Stimulated activated CD8-positive, alpha-beta memory T cell treated with anti-CD3 and anti-CD28 coated beads, Interleukin-2, amount 100 ng/mL, for 48 hours (primary cell): ENCODE data around the gene ZNF208.
"Not testable (repeated sequence)": the region's sequence is repeated elsewhere in the genome, so short reads cannot be mapped to it uniquely, and the experiment has no call there.

ENCODE experiments used
- DNase-seq, 2 donors: peaks; one replicate each; pipeline ENCODE4 v3.0.0-alpha.2; 2020; ENCODE audit warnings: low read depth in 2 of 2

ZNF208 gene

DNA sequence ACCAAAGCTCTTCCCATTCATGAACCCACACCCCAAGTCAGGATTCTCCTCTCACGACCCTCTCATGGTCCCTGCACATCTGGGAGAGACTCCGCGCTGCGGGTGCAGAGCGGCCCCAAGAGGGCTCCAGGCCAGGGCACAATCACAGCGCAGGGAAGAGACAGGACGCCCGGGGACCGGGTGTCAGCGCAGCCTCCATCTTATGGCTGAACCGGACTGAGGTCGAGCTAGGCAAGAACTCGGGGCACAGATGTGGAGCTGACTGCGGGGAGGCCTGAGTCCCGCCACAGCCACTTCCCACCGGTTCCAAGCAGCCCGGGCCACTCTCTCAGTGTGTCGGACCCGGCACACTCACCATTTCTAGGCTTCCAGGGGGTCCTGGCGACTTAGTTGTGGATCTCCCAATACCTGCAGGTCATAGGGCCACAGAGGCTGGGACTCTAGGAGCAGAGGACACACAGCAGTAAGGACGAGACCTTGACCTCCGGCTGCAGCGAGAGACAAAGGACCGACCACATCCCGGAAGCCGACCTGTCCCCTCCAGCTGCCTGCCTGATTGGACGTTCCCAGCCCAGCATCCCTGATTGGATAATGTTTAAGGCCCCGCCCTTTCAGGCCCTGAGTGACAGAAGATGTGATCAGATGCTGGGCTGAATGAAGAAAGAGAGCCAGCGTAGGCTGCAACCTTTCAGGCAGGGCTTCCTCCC lies at the start of gene ZNF208:
Gene ZNF208 (minus strand): TSS at position 507 of the 707 bp plus-strand sequence. CDS start 149 bp downstream, at position 358.
- DNase-seq, result not testable (repeated sequence)

DNA sequence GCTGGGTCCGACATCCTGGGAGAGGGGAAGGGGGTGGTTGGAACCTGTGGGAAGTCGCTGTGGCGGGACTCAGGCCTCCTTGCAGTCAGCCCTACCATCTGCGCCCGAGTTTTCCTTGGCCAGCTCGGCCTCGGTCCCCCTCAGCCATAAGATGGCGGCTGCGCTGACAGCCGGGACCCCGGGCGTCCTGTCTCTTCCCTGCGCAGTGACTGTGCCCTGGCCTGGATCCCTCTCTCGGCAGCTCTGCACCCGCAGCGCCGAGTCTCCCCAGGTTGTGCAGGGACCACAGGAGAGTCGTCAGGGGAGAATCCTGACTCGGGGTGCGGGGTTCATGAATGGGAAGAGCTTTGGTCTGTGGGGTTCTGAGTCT lies 41.9 kb upstream of the ZNF208 start:
- DNase-seq, result peak in 1 of 2 donors; percentile 8

GRCh38 chr19:22041151-22041550 lies 30.4 kb upstream of the ZNF208 start:
- DNase-seq, result not testable (repeated sequence)

DNA sequence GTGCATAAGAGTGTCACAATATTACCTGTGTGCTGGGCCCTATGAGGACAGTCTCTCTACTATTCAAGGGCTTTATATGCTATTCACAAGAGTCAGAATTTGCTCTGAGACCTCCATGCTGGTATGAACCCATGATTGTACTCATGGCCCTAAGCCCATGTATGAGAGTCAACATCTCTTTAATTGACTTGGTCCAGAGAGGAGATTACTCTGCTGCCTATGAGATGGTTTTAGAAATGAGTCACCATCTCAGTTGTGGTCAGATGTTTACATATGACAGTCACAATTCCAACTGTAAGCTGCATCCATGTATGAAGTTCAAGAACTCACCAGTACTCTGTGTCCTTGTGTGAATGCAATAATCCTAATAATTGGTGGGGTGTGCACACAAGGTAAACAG lies 19.9 kb upstream of the ZNF208 start:
- DNase-seq, result no peak

DNA sequence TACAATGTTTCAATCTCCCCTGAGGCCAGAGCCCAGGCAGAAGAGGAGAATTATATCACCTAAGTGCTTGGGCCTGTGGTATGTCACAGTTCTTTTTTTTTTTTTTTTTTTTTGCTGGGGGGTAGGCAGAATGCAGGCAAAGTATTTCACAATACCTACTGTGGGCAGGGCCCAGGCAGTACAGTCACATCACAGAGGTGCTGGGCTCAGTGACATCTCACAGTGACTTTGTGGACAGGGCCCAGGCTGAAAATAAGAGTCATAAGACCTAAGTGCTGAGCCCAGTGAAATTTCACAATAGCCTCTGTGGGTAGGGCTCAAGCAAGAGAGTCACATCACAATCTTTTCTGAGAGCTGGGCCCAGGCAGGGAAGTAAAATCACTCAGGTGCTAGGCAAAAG lies 15.9 kb upstream of the ZNF208 start:
- no peak for DNase-seq

DNA sequence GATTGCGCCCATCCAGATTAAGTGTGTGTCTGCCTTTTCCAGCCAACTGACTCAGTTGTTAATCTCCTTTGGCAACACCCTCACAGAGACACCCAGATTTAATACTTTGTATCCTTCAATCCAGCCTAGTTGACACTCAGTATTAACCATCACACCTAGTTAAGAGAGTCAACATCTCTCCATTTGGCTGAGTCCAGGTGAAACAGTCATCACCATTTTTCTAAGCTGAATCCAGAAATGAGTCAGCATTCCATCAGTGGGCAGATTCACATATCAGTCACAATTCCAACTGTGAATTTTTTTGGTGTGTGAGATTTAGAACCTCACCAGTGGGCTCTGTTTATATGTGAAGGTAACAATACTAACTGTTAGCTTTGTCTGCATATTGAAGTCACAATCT lies 14.8 kb upstream of the ZNF208 start:
- not testable (repeated sequence) for DNase-seq

DNA sequence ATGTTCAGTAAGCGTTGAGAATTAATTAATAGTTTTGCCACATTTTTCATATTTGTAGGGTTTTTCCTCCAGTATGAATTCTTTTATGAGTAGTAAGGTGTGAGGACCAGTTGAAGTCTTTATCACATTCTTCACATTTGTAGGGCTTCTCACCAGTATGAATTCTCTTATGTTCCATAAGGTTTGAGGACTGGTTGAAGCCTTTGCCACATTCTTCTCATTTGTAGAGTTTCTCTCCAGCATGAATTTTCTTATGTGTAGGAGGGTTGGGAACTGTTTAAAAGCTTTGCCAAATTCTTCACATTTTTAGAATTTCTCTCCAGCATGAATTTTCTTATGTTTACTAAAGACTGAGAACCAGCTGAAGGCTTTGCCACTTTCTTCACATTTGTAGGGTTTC lies 40.3 kb downstream of the ZNF208 start:
- DNase-seq, result no peak

GRCh38 chr19:21947775-21948174 lies 63.0 kb downstream of the ZNF208 start:
- no peak for DNase-seq

- no peak for DNase-seq
These were observed 70.1 kb downstream of the ZNF208 start for GRCh38 chr19:21940684-21941083.

- no peak for DNase-seq
These were observed 76.2 kb downstream of the ZNF208 start for GRCh38 chr19:21934593-21934992.

GRCh38 chr19:21934131-21934530 lies 76.6 kb downstream of the ZNF208 start:
- DNase-seq, result no peak

GRCh38 chr19:21922276-21922675 lies 88.5 kb downstream of the ZNF208 start:
- DNase-seq, result no peak

DNA sequence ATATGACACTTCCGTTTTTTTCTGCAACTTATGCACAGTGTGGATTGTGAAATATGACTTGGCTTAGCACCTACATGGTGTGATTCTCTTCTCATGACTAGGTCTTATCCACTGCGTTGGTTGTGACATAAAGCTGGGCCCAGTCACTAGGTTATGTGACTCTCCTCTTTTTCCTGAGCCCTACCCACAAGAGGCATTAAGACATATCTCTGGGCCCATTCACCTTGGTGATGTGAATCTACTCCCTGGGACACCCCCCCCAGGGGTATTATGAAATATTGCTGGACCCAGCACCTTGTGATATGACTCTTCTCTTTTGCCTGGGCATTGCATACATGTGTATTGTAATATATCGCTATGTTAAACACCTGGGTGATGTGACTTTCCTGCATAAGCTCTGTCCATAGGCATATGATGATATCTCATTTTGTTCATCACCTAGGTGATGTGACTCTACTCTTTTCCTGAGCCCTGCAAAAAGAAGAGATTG lies 89.0 kb downstream of the ZNF208 start:
- no peak for DNase-seq

GRCh38 chr19:21915411-21915810 lies 95.3 kb downstream of the ZNF208 start:
- no peak for DNase-seq

DNA sequence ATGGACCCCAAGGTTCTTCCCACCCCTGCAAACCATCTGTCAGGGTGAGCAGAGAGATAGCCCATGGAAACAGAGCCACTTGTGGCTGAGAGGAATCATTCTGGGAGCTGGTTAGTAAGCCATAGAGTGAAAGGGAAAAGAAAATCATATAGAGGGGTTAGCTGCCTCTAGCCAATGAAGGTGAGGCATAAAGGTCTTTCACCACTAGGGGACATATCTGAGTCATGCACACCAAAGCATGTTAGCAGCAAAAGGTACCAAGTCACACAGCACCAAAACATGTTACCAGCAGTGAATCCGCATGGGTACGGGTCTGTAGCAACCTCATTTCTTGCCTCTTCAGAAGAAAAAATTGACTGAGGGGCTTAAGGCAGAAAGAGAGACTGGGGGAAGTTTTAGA lies 98.1 kb downstream of the ZNF208 start:
- DNase-seq, result no peak

DNA sequence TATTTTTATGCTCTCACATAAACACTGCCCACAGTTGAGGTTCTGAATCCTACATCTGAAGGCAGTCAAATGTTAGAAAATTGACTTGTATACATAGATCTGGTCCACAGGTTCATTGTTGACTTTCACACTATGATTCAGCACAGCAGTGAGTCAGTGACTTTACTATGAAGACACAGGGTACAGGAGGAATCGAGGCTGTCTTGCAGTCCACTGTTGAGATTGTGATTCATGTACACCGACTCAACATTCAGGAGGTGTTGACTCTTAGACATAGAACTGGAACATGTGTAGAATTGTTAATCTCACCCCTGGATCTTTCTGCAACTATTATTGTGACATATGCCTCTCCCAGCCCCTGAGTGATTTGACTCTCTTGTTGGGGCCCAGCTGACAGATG lies 100.4 kb downstream of the ZNF208 start:
- no peak for DNase-seq

- DNase-seq, result no peak
These were observed 102.7 kb downstream of the ZNF208 start for GRCh38 chr19:21908066-21908465.

GRCh38 chr19:21907516-21907915 lies 103.2 kb downstream of the ZNF208 start:
- no peak for DNase-seq

DNA sequence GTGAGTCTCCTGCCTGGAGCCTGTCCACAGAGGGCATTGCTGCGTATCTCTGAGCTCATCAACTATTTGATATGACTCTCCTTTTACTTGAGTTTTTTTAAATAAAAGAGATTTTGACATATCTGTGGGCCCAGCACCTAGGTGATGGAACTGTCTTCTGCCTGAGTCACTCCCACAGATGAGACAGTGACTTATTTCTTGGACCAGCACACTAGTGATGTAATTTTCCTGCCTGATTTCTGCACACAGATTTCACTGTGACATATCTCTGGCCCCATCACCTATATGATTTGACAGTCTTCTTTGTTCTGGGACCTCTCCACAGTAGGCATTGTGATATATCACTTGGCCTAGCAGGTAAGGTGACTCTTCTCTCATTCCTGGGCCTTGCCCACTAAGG lies 108.2 kb downstream of the ZNF208 start:
- no peak for DNase-seq

DNA sequence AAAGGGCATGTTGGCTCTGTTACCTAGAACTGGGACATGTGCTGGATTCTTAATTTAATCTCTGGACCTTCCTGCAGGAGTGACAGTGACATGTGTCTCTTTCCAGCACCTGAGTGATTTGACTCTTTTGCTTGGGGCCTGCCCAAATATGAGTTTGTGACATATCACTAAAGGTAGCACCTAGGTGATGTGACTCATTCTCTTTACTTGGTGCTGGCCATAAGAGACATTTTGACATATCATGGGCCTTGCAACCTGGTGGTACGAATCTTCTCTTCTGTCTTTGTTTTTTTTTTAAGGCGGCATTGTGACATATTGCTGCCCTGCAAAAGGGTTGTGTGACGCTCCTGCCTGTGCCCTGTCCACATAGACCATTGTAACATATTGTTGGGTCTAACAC lies 108.9 kb downstream of the ZNF208 start:
- DNase-seq, result no peak

DNA sequence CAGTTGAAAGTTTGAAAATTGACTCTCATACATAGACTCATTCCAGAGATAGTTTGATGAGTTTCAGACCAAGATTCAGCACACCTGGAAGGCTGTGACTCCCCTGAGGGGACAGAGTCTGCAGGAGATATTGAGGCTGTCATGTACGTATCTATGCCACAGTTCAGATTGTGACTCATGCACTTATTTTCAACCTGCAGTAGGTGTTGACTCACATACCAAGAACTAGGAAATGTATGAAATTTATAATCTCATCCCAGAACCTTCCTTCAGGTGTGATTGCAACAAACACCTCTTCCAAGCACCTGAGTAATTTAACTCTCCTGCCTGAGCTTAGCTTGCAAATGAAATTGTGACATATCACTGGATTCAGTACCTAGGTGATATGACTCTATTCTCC lies 110.3 kb downstream of the ZNF208 start:
- no peak for DNase-seq

- DNase-seq, result no peak
These were observed 119.7 kb downstream of the ZNF208 start for GRCh38 chr19:21891086-21891485.

- peak; percentile 5 to 7 for DNase-seq
These were observed 120.7 kb downstream of the ZNF208 start for GRCh38 chr19:21890017-21890416.

GRCh38 chr19:21885516-21885915 lies 125.2 kb downstream of the ZNF208 start:
- not testable (repeated sequence) for DNase-seq
